ENCODE results near the gene PTPRM. TPM values are rescaled to one million over a fixed set of nuclear protein-coding genes. Genes with fewer than 3 reads are reported as not detected.

The PTPRM gene
- total RNA-seq, 1 experiment from 2014 or later: 6.2 TPM

DNA sequence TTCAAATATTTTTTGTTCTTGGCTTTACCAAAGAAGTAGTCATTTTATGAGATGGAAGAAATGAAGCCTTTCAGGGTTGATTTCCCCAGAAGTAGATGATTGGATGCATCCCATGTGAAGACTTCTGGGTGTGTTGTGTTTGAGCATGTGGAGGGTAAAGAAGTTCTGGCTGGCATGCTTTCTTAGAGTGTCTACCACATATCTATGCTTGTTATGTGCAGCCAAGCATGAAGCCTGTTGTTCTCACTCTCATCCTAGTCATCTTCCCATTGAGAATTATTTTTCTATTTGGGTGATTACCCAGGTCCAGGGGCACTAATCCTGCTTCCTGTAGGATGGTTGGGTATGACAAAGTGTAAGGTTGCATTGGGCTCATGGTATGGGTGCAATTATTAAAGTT, 472.9 kb downstream of the PTPRM start:
- H4K20me1 ChIP-seq (ENCODE audit: control insufficient read depth, insufficient read depth, insufficient read length): no peaks in the 10 kb centered on the region
- H3K4ac ChIP-seq (ENCODE audit: low read depth, low read length): no peak overlapping the region
- no peaks in the 10 kb centered on the region for H3K9me3 ChIP-seq (ENCODE audit: control insufficient read depth, low read depth, low read length)
- no peak overlapping the region for H3K18ac ChIP-seq (ENCODE audit: insufficient read length, low read depth, low read length)
- no peak overlapping the region for H2BK12ac ChIP-seq (ENCODE audit: insufficient read length, low read depth, low read length)
- H4K91ac ChIP-seq (ENCODE audit: insufficient read length, low read depth, low read length): no peak overlapping the region
- no peaks in the 10 kb centered on the region for H3K9me3 Mint-ChIP-seq
- TF ChIP-seq, protein P1, sequence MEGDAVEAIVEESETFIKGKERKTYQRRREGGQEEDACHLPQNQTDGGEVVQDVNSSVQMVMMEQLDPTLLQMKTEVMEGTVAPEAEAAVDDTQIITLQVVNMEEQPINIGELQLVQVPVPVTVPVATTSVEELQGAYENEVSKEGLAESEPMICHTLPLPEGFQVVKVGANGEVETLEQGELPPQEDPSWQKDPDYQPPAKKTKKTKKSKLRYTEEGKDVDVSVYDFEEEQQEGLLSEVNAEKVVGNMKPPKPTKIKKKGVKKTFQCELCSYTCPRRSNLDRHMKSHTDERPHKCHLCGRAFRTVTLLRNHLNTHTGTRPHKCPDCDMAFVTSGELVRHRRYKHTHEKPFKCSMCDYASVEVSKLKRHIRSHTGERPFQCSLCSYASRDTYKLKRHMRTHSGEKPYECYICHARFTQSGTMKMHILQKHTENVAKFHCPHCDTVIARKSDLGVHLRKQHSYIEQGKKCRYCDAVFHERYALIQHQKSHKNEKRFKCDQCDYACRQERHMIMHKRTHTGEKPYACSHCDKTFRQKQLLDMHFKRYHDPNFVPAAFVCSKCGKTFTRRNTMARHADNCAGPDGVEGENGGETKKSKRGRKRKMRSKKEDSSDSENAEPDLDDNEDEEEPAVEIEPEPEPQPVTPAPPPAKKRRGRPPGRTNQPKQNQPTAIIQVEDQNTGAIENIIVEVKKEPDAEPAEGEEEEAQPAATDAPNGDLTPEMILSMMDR (conservative IDR thresholded peaks at IDR 0.05): no peak
- no peak overlapping the region for H3K23ac ChIP-seq (ENCODE audit: insufficient read length, low read depth, low read length)
- H3K4me1 Mint-ChIP-seq: peaks cover 4 to 5% of the 10 kb centered on the region in 2 experiments; a peak in 3 of 4 replicates
- H2AFZ ChIP-seq (ENCODE audit: low read length): no peak overlapping the region
- no peaks in the 10 kb centered on the region for H3K4me1 ChIP-seq (ENCODE audit: insufficient read depth, low read length)
- no peak overlapping the region for H3K4me3 Mint-ChIP-seq
- no peak overlapping the region for H3K27ac ChIP-seq (ENCODE audit: insufficient read length, low read depth, low read length)
- no peaks in the 10 kb centered on the region for H3K79me2 ChIP-seq (ENCODE audit: insufficient read depth, low read length)
- no peak overlapping the region for H2BK120ac ChIP-seq (ENCODE audit: low read depth, low read length, poor library complexity, severe bottlenecking)
- H2BK20ac ChIP-seq (ENCODE audit: low read depth, low read length, poor library complexity, severe bottlenecking): no peak overlapping the region
- H3K27me3 Mint-ChIP-seq (ENCODE audit: low read depth): no peaks in the 10 kb centered on the region
- H3K27me3 ChIP-seq (ENCODE audit: insufficient read depth, low read length): no peaks in the 10 kb centered on the region
- no peaks in the 10 kb centered on the region for H3K36me3 Mint-ChIP-seq (ENCODE audit: insufficient read depth in 1 of 3, low read depth in 3 of 3)
- H3K56ac ChIP-seq (ENCODE audit: insufficient read length, low read depth, low read length): no peak overlapping the region
- no peak for DNase-seq
- H3K4me2 ChIP-seq (ENCODE audit: insufficient read depth, insufficient read length, low read length): no peak overlapping the region
- H3K79me1 ChIP-seq (ENCODE audit: insufficient read depth, low read depth, low read length, poor library complexity, severe bottlenecking): no peaks in the 10 kb centered on the region
- H2BK5ac ChIP-seq (ENCODE audit: insufficient read length, low read length): no peak overlapping the region
- H3T11ph ChIP-seq (ENCODE audit: low read length): no peak overlapping the region
- no peak overlapping the region for H3K9ac ChIP-seq (ENCODE audit: extremely low read depth, insufficient read length, low read length)
- no peak overlapping the region for H4K8ac ChIP-seq (replicated peaks; ENCODE audit: insufficient read length, low read depth, low read length)
- H2AK5ac ChIP-seq (ENCODE audit: insufficient read length, low read length): no peak overlapping the region
- H3K27ac Mint-ChIP-seq: no peak overlapping the region
- H2BK15ac ChIP-seq (ENCODE audit: low read depth, low read length): no peak overlapping the region
- H4K5ac ChIP-seq (ENCODE audit: insufficient read length, low read depth, low read length): no peak overlapping the region
- no peak overlapping the region for H3K14ac ChIP-seq (ENCODE audit: insufficient read depth, low read length)
- no peaks in the 10 kb centered on the region for H3K23me2 ChIP-seq (ENCODE audit: insufficient read length, low read depth, low read length, poor library complexity, severe bottlenecking)
